Measurements from ENCODE around the gene ELMO1. TPM values are rescaled to one million over a fixed set of nuclear protein-coding genes. Genes with fewer than 3 reads are reported as not detected.

ELMO1 gene
- total RNA-seq, 1 donor from 2014 or later: 11.9 TPM

DNA sequence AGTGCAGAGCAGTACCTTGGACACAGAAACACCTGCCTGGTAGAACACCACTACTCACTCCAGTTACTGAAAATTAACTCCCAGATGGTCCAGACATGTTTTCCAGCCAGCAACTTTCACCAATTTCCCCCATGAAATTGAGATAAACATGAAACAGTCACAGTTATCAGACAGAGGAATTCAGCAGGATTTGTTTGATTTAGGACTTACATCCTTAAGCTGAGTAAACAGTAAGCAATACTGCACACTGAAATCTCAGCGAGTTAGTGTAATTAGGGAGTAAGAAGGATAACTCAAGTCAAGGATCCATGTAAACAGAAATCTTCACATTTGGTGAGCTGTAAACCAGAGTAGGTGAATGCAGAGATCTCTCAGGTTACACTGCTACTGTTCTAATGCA, 353.5 kb downstream of the ELMO1 start:
- intact Hi-C loops (cut with DNase I): no loop called here
- no peak for ATAC-seq (ENCODE audit: poor library complexity)
- no peak for DNase-seq

DNA sequence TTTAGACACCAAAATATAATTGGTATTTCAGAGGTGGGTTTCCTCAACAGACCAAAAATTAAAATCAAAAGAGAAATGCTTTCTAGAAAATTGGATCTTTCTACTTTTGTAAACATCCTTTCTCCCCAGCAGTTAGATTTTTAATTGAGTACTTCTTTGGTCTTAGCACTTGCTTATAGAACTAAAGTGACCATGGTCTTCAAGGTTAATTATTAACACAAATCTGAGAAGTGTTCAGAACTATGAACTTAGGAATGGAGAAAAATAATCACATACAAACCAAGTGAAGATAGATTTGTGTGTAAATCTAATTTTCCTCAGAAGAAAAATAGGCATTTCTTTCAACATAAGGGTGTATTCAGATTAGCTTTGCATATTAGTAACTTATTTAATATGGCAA, 355.4 kb downstream of the ELMO1 start:
- ATAC-seq (ENCODE audit: poor library complexity) (no peak), DNase-seq (no peak)
- intact Hi-C loops (cut with DNase I): no loop called here

DNA sequence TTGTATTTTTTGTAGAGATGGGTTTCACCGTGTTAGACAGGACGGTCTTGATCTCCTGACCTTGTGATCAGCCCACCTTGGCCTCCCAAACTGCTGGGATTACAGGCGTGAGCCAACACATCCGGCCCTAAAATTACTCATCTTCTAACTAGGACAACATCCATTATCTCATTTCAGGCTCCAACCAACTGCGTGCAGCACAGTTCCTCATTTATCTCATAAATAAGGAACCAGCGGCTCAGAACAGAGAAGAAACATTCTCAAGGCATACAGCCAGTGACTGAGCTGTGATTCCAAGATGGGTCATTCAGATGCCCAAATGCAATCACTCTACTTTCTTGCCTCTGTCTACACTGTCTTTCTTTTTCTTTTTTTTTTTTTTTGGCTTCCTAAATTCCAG, 356.1 kb downstream of the ELMO1 start:
- no peak for DNase-seq
- peak; percentile 48 for ATAC-seq (ENCODE audit: poor library complexity)
- intact Hi-C loops (cut with DNase I): no loop called here

DNA sequence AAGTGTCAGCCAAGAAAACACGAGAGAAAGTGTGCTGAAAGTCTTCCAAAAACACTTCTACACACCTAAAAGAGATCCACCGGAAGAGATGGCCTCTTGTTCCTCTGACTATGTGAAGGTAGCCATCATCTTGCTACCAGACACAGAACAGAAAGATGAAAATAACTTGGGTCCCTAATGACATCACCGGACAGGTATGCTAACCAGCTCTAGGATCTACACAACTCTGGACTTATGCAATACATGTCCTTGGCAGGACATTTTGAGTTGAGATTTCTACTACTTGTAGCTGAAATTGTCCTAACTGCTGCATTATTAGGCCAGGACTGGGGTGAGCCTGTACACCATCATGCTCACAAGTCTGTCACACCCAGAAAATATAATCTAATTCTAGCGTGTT, 358.7 kb downstream of the ELMO1 start:
- peak; percentile 64 for ATAC-seq (ENCODE audit: poor library complexity)
- DNase-seq: no peak
- intact Hi-C loops (cut with DNase I): no loop called here

DNA sequence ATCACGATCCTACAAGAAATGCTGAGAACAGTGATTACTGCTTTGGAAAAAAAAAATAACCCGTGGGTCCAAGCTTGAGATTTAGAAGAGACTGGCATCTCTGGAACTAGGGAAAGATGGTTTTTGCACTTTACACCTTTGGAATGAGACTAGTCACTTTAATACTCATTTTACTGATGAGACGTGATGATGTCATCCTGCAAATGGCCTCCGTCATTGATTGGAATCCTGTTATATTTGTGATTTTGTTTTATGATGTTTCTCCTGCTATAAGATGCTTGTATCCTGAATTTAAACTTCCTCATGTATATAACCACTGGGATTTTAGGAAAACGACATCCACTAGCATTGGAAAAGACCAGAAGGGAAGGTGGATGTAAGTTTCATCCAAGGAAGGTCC, 363.1 kb downstream of the ELMO1 start:
- no peak for DNase-seq
- no peak for ATAC-seq (ENCODE audit: poor library complexity)
- intact Hi-C loops (cut with DNase I): no loop called here

DNA sequence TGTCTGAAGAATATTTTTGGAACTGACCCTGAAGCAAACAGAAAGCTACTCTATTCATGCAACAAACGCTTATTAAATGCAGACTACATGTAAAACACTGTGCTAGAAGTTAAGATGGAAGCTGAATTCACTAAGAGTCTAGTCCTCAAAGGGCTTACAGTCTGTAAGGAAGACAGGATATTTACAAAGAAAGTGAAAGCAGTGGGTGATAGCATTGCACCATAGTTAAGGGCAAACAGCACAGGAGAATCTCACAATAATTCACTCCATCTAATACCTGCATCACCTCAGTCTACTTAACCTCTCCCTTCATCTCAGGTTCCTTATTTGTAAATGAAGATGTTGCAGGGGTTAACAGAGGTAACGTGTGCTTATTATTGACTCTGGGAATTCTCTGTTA, 364.4 kb downstream of the ELMO1 start:
- intact Hi-C loops (cut with DNase I): no loop called here
- DNase-seq (no peak), ATAC-seq (ENCODE audit: poor library complexity) (no peak)

DNA sequence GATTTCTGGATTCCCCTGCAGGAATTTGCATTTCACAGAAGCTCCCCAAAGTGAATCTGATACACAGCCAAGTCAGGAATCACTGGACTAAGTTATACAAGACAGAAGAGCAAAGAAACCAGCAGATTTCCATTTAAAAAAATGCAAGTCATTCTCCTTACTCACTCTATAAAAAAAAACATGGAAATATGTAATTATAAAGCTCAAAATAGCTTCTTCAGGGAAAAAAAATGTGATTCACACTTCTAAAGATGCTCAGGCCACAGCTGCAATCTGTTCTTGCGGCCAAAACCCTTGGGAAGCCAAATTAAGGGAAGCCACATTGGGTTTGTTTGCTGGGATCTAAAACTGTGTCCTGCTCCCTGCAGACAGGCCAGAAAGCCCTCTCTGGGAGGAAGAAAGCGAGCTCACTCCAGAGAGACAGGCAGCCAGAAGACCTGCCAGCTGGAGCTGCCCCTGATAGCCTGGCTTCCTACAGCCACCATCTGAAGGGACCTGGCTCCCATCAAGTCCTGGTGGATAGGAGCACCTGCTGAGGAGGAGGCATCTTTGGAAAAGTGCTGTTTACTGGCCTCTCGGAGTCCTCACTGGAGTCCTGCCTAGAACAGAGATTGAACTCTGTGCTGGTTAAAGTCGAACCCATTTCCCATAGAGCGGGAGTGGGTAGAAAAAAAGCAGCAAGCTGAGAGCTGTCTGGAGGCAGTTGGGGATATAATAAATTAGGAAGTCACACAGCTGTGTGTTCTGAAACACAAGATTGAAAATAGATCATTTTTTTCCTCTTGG, 365.2 kb downstream of the ELMO1 start:
- intact Hi-C loops (cut with DNase I): no loop called here
- ATAC-seq (ENCODE audit: poor library complexity) (peak; percentile 86), DNase-seq (peak; percentile 49)

DNA sequence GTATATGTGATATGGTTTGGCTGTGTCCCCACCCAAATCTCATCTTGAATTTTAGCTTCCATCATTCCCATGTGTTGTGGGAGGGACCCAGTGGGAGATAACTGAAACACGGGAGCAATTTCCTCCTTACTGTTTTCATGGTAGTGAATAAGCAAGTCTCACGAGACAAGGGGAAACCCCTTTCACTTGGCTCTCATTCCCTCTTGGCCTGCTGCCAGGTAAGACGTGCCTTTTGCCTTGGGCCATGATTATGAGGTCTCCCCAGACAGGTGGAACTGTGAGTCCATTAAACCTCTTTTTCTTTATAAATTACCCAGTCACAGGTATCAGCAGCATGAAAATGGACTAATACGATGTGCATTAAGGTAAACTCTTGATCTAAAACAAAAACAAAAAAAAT, 367.2 kb downstream of the ELMO1 start:
- intact Hi-C loops (cut with DNase I): no loop called here
- no peak for ATAC-seq (ENCODE audit: poor library complexity)
- DNase-seq: no peak

DNA sequence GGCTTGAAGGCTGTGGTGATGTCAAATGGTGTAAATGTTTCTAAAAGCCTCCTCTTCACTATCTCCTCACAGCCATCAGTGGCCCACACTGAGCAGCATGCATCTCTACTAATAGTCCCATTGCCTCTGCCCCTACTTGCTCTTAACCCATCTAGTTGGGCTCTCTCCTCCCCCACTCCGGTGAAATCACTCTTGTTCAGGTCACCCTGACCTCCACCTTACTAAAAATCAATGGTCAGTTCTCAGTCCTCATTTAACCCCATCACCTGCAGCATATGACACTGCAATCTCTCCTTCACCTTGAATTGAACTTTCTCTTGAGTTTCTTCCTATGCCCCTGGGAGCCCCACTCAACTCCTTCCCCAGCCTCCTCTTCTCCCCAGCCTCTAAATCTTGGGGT, 369.2 kb downstream of the ELMO1 start:
- ATAC-seq (ENCODE audit: poor library complexity) (no peak), DNase-seq (no peak)
- intact Hi-C loops (cut with DNase I): no loop called here

DNA sequence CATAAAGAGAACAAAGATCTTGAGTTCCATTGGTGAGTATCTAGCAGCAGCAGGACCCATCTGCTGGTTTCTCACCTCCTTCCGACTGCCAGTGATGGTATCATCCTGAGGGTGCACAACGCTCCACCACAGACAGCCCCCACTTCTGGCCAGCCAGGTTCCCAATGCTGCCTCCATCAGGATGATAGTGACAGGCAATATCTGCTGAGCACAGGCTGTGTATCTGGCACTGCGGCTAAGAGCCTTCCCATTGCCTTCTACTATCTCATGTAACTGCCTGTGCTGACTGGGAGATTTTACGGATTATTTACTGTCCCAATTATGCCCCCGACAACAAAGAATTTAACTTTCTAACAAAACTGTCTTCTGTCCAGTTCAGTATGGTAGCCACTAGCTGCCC, 372.0 kb downstream of the ELMO1 start:
- DNase-seq (no peak), ATAC-seq (ENCODE audit: poor library complexity) (no peak)
- intact Hi-C loops (cut with DNase I): no loop called here

DNA sequence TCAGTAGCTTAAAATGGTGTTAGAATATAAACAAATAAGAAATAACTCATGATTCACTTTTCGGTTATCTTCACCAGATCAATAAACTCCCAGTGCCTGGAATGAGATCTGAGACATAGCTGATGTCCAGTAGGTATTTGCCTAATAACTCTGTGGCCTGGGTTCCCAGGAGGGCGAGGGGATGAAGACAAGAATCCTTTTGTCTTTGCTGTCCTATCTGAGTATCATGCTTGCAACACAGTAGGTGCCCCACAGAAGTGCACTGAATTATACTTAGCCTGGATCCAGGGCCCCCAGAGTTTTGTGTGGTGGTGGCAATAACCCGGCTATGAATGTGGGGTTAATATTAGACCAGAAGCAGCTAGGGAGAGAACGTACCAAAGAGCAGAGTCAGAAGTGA, 374.3 kb downstream of the ELMO1 start:
- DNase-seq (no peak), ATAC-seq (ENCODE audit: poor library complexity) (no peak)
- intact Hi-C loops (cut with DNase I): no loop called here

DNA sequence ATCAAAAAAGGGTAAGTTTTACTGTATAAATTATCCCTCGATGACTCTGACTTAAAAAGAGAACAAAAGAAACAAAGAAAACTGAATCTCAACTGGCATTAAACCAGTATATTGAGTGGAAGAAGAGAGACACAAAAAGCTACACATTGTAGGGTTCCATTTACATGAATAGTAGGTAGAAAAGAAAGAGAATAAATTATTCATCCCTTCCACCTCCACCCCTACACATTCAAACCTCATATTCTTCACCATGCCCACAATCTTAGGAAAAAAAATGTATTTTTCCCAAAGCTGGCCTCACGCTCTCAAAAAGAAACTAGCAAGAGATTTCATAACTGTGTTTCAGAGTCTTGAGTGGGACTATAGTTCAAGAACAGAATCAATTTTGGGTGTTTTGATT, 377.5 kb downstream of the ELMO1 start:
- ATAC-seq (ENCODE audit: poor library complexity) (no peak), DNase-seq (no peak)
- intact Hi-C loops (cut with DNase I): no loop called here

DNA sequence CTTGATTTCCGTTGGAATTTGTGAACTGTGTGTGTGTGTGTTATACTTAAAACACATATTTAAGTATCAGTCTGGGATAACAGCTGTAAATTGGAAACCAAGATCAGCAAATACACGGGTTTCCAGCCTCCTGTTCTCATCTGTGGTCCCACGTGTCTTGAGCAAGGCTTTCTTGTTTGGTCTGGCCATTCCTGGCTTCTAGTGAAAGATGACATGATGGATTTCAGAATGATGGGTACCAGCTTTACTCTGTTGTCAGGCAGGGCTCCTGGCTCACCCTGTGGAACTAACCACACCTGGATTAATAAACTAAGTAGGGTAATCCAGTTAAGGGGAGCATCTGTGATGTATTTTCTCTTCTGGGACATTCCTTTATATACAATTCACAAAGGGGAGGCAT, 378.2 kb downstream of the ELMO1 start:
- ATAC-seq (ENCODE audit: poor library complexity): no peak
- no peak for DNase-seq
- intact Hi-C loops (cut with DNase I): no loop called here

DNA sequence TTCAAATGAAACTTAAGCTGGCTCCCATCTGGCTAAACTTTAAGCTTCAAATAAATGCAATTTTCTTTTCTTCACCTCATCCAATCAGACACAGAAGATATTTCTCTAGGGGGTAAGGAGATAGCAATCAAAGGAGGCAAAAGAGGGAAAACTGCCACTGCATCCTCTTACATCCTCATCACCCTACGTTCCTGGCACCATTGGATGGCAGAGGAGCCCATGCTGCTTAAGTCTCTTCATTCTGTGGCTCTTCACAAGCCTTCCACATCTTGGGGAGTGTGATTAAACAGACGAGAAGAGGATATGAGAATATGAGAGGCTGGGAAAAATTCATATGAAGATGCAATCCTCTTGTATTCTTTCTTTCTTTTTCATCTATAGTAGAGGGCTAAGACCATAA, 378.6 kb downstream of the ELMO1 start:
- ATAC-seq (ENCODE audit: poor library complexity): no peak
- DNase-seq: no peak
- intact Hi-C loops (cut with DNase I): no loop called here

DNA sequence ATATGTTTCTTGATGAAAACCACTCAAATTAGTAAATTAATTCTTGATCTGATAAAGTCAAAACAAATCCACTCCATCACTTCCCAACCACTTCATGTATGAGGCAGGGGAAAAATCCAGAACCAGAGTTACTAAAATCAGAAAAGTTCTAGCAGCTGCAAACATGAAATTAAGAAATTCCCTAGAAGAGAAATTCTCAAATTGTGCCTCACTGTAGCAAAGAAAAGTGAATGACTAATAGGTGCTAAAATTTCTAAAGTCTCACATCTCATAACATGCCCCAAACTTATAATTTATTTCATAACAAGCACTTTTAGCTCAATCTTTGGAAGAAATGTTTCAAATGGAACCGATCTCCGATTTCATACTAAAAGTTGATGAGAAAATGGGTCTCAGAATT, 379.3 kb downstream of the ELMO1 start:
- DNase-seq (no peak), ATAC-seq (ENCODE audit: poor library complexity) (no peak)
- intact Hi-C loops (cut with DNase I): no loop called here

DNA sequence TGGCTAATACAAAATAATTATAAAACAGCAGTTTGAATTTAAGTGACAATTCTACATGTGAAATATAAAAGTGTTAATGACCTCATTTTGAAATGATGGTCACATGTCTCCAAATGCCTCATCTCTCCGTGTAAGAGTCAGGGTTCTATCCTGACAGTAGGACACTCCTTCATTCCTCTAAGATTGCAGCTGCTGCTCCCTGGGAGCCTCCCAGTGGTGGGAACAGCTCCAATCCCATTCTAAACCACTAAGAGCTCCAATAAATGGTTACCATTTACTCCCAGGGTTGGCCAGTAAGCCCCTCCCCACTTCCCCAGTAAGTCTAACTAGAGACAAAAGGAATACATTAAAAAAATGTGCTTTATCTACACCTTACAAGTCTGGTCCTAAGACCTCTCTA, 379.8 kb downstream of the ELMO1 start:
- DNase-seq: no peak
- intact Hi-C loops (cut with DNase I): no loop called here
- ATAC-seq (ENCODE audit: poor library complexity): no peak

DNA sequence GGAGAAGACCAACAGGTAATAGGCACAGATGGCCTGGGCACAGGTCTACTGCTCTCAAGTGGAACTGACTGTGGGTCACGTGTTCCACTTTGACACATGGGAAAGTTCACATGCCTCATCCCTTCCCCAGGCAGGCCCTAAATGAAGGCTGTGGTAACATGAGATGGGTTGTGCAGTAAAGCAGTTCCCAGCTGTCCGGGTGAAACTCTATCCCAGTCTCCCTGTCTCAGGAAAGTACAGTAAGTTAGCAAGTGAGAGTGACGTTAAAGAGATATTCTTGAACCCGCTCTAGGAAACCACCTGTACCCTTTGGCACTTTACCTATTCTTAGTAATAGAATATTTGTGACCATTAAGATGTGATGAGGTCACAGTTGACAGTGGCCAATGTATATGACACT, 380.6 kb downstream of the ELMO1 start:
- DNase-seq (no peak), ATAC-seq (ENCODE audit: poor library complexity) (no peak)
- intact Hi-C loops (cut with DNase I): no loop called here

DNA sequence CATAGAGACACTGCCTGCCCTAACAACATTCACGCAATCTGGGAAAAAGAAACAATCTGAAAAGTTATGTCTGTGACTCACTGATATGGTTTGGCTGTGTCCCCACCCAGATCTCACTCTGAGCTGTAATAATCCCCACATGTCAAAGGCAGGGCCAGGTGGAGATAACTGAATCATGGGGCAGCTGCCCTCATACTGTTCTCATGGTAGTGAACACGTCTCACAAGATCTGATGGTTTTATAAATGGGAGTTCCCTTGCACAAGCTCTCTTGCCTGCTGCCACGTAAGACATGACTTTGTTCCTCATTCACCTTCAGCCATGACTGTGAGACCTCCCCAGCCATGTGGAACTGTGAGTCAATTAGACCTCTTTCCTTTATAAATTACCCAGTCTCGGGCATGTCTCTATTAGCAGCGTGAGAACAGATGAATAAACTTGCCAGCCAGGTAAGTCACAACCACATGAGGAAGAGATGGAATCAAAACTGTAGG, 382.8 kb downstream of the ELMO1 start:
- no peak for ATAC-seq (ENCODE audit: poor library complexity)
- intact Hi-C loops (cut with DNase I): no loop called here
- no peak for DNase-seq

DNA sequence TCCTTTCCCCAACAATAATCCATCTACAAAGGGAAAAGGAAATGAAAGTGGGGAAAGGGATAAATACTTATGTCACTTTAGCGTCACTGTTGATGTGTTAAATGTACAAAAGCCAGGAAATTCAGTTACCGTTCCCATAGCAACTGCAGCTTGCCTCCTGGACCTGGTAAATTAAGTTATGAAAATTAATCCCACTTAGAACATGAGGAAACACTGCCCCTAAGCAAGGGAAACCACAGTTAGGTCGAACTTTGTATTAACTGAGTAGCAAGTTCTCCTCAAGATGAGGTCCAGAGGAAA, 386.2 kb downstream of the ELMO1 start:
- DNase-seq (no peak), ATAC-seq (ENCODE audit: poor library complexity) (no peak)
- intact Hi-C loops (cut with DNase I): no loop called here

DNA sequence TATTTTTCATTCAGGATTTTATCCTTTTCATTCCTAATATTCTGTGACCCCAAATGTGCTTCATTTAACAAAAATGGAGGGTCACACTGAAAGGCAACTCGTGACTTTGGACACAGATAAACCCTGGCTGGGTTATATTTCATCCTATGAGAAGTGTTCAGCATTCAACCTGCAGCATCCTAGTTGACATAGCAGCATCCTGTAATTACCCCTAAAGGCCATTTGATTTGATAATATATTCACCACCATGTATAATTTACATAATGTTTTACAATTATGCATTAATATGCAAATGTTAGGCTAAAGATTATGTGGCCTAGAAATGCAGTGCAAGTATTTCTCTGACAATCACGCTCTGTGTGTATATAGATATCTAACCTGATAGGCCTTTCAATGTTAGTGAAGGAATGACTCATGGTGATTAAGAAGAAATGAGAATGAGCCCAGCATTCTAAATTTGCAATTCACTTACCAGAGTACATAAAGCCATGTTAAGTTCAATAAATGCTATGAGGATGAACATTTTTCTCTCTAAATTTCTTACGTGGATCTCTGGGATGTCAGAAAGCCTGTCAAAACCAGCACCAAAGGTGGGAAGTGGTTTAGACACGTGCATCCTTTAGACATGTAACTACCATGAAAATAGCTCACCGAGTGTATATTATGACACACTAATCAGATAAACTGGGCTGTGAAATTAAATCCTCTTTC, 386.7 kb downstream of the ELMO1 start:
- intact Hi-C loops (cut with DNase I): no loop called here
- no peak for DNase-seq
- no peak for ATAC-seq (ENCODE audit: poor library complexity)
